Esophagus muscularis mucosa (tissue), 4 donors: ENCODE measurements around the gene FOXP2. TPM values are rescaled to one million over a fixed set of nuclear protein-coding genes. Genes with fewer than 3 reads are reported as not detected.
"Not testable (repeated sequence)": the region's sequence is repeated elsewhere in the genome, so short reads cannot be mapped to it uniquely, and the experiment has no call there.

Experiments used
- DNase-seq: peaks from one replicate; pipeline ENCODE4 v3.0.0-alpha.2; 2017; ENCODE audit errors: extremely low spot score
- H3K27ac ChIP-seq, 4 donors: fragments of 200-600 bp; sonication (generic); replicated peaks in 1 of 4; 1 replicate in 3 of 4; 2 replicates in 1 of 4; pipeline ENCODE4 v1.5.1; 2016 to 2019; ENCODE audit warnings: mild to moderate bottlenecking in 1 of 4
- H3K27me3 ChIP-seq, 4 donors: fragments of 200-600 bp; sonication (generic); one replicate each; pipeline versions ENCODE4 v1.5.1 to v1.6.0; 2016 to 2019
- H3K36me3 ChIP-seq, 4 donors: fragments of 200-600 bp; sonication (generic); one replicate each; pipeline ENCODE4 v1.5.1; 2016 to 2019
- H3K4me1 ChIP-seq, 4 donors: fragments of 200-600 bp; sonication (generic); one replicate each; pipeline ENCODE4 v1.5.1; 2016 to 2019
- H3K4me3 ChIP-seq, 4 donors: fragments of 200-600 bp; sonication (generic); 1 replicate in 2 of 4; 2 replicates in 2 of 4; pipeline ENCODE4 v1.5.1; 2016 to 2019; ENCODE audit warnings: mild to moderate bottlenecking in 4 of 4, moderate library complexity in 1 of 4
- H3K9me3 ChIP-seq, 4 donors: fragments of 200-600 bp; sonication (generic); 1 replicate in 3 of 4; 2 replicates in 1 of 4; pipeline ENCODE4 v1.5.1; 2016 to 2019
- CTCF ChIP-seq, 3 experiments: fragments of 200-600 bp in 2 of 3; fragments of 450-650 bp in 1 of 3; sonication (generic) in 2 of 3; IDR thresholded peaks; one replicate each; pipeline ENCODE4 v1.5.1; 2017 to 2019; ENCODE audit warnings: antibody characterized with exemption in 3 of 3, mild to moderate bottlenecking in 2 of 3, moderate library complexity in 1 of 3
- EP300 ChIP-seq: sonication (generic); formaldehyde crosslinking; IDR thresholded peaks from one replicate; pipeline ENCODE4 v1.6.1; 2017; ENCODE audit warnings: antibody characterized with exemption
- POLR2A ChIP-seq: fragments of 450-650 bp; IDR thresholded peaks from one replicate; pipeline ENCODE4 v1.6.1; 2017; ENCODE audit warnings: antibody characterized with exemption, moderate library complexity, mild to moderate bottlenecking, low read depth
- POLR2AphosphoS5 ChIP-seq, 2 donors: sonication (generic); formaldehyde crosslinking; IDR thresholded peaks; one replicate each; pipeline ENCODE4 v1.6.1; 2017; ENCODE audit warnings: antibody characterized with exemption in 2 of 2
- WGBS: methylation state at CpG from one replicate; pipeline ENCODE4 v1.1.5; 2018; 5-methylcytosine and 5-hydroxymethylcytosine counted together
- intact Hi-C: fragments of 100-400 bp; cut with DNase I; formaldehyde crosslinking; loops from one replicate; pipeline ENCODE4 v1.15.1; 2023
- total RNA-seq, 4 donors: library from RNA; depleted of rRNA; stranded (reverse); fragments of >200 nt; gene quantifications; one replicate each; pipeline versions ENCODE4 v1.1.0 to v1.2.1, GENCODE V29; 2016

Gene FOXP2
- total RNA-seq, 4 donors from 2014 or later = 37.1 to 54.2 (median 48.0) TPM

- Histone ChIP-seq H3K9me3 (no peaks in the 10 kb centered on the region), H3K4me3 (no peak overlapping the region), H3K27ac (no peak overlapping the region), H3K4me1 (peaks cover 0 to 34% (median 15%) of the 10 kb centered on the region in 4 donors), H3K36me3 (no peaks in the 10 kb centered on the region), H3K27me3 (no peaks in the 10 kb centered on the region)
- no peak for TF ChIP-seq CTCF (IDR thresholded peaks at IDR 0.05)
- TF ChIP-seq POLR2AphosphoS5 (IDR thresholded peaks at IDR 0.05) = no peak
- no peak for TF ChIP-seq POLR2A
- WGBS = 93% methylated on average over 5 of the region's 5 CpGs
- DNase-seq = no peak
- intact Hi-C loops = no loop called here
Observed at GRCh38 chr7:114431189-114431588, 16.6 kb downstream of the FOXP2 start.

- Histone ChIP-seq H3K4me3 (no peak overlapping the region), H3K27me3 (no peaks in the 10 kb centered on the region), H3K27ac (no peak overlapping the region), H3K4me1 (peaks cover 0 to 25% (median 10%) of the 10 kb centered on the region in 4 donors), H3K9me3 (no peaks in the 10 kb centered on the region), H3K36me3 (no peaks in the 10 kb centered on the region)
- intact Hi-C loops = no loop called here
- no peak for DNase-seq
- TF ChIP-seq POLR2A = no peak
- no peak for TF ChIP-seq EP300
- no peak for TF ChIP-seq CTCF (IDR thresholded peaks at IDR 0.05)
- TF ChIP-seq POLR2AphosphoS5 (IDR thresholded peaks at IDR 0.05) = no peak
Observed at GRCh38 chr7:114432061-114432460, 17.4 kb downstream of the FOXP2 start.

GRCh38 chr7:114432703-114433102 lies 18.1 kb downstream of the FOXP2 start:
- WGBS = 51% methylated on average over 3 of the region's 3 CpGs
- intact Hi-C loops = no loop called here

GRCh38 chr7:114439581-114439980 lies 25.0 kb downstream of the FOXP2 start:
- Histone ChIP-seq H3K36me3 (no peaks in the 10 kb centered on the region), H3K4me1 (peaks cover 0 to 3% (median 0%) of the 10 kb centered on the region in 4 donors), H3K27ac (no peak overlapping the region), H3K9me3 (no peaks in the 10 kb centered on the region), H3K27me3 (no peaks in the 10 kb centered on the region), H3K4me3 (no peak overlapping the region)
- intact Hi-C loops = no loop called here
- TF ChIP-seq EP300 = no peak
- TF ChIP-seq CTCF (IDR thresholded peaks at IDR 0.05) = no peak
- TF ChIP-seq POLR2AphosphoS5 (IDR thresholded peaks at IDR 0.05) = no peak
- WGBS = 90% methylated on average over 5 of the region's 5 CpGs
- DNase-seq = no peak

More at GRCh38 chr7:114432703-114433102, 18.1 kb downstream of the FOXP2 start:
- no peaks in the 10 kb centered on the region for H3K36me3 ChIP-seq
- peaks cover 0 to 23% (median 9%) of the 10 kb centered on the region in 4 donors for H3K4me1 ChIP-seq
- no peak overlapping the region for H3K4me3 ChIP-seq
- H3K27ac ChIP-seq = no peak overlapping the region
- DNase-seq = no peak
- TF ChIP-seq POLR2A (no peak), CTCF (IDR thresholded peaks at IDR 0.05) (no peak), POLR2AphosphoS5 (IDR thresholded peaks at IDR 0.05) (no peak), EP300 (no peak)
- no peaks in the 10 kb centered on the region for H3K27me3 ChIP-seq
- H3K9me3 ChIP-seq = no peaks in the 10 kb centered on the region

GRCh38 chr7:114440927-114441326 lies 26.3 kb downstream of the FOXP2 start:
- H3K4me1 ChIP-seq = peaks cover 0 to 10% (median 0%) of the 10 kb centered on the region in 4 donors
- H3K27me3 ChIP-seq, H3K27ac ChIP-seq, intact Hi-C loops, H3K4me3 ChIP-seq, H3K9me3 ChIP-seq, DNase-seq, H3K36me3 ChIP-seq: not testable (repeated sequence)
- 91% methylated on average over 4 of the region's 4 CpGs for WGBS
